KMS-11 (cell line): ENCODE measurements around the gene HYI.

Experiments
- H2AFZ ChIP-seq: fragments of 200-600 bp; sonication (generic); 2 replicates; pipeline ENCODE4 v1.6.1; 2016; ENCODE audit warnings: antibody characterized with exemption, mixed run types, low read depth
- H3K27ac ChIP-seq: fragments of 200-600 bp; sonication (generic); 2 replicates; pipeline ENCODE4 v1.6.1; 2016; ENCODE audit warnings: mild to moderate bottlenecking, mixed run types
- H3K27me3 ChIP-seq: fragments of 200-600 bp; sonication (generic); 2 replicates; pipeline ENCODE4 v1.6.1; 2017; ENCODE audit warnings: mild to moderate bottlenecking, low read depth, mixed run types, moderate library complexity; ENCODE audit not compliant: insufficient read depth
- H3K36me3 ChIP-seq: fragments of 200-600 bp; sonication (generic); 2 replicates; pipeline ENCODE4 v1.6.1; 2017; ENCODE audit warnings: mild to moderate bottlenecking, mixed run types; ENCODE audit not compliant: insufficient read depth
- H3K4me1 ChIP-seq: fragments of 200-600 bp; sonication (generic); 2 replicates; pipeline ENCODE4 v1.6.1; 2016; ENCODE audit warnings: mild to moderate bottlenecking, low read depth, mixed run types; ENCODE audit not compliant: poor library complexity, severe bottlenecking
- H3K4me2 ChIP-seq: fragments of 200-600 bp; sonication (generic); 2 replicates; pipeline ENCODE4 v1.7.0; 2016; ENCODE audit warnings: mild to moderate bottlenecking, mixed run types
- H3K4me3 ChIP-seq: fragments of 200-600 bp; sonication (generic); IDR thresholded peaks from 2 replicates; pipeline ENCODE4 v1.6.1; 2017; ENCODE audit warnings: low read depth, low read length, mixed read lengths; ENCODE audit not compliant: insufficient read depth
- H3K79me2 ChIP-seq: fragments of 200-600 bp; sonication (generic); 2 replicates; pipeline ENCODE4 v1.6.1; 2016; ENCODE audit warnings: low read depth, mixed run types; ENCODE audit not compliant: insufficient read depth
- H3K9ac ChIP-seq: fragments of 200-600 bp; sonication (generic); 2 replicates; pipeline ENCODE4 v1.6.1; 2016; ENCODE audit warnings: mild to moderate bottlenecking, mixed run types
- H4K20me1 ChIP-seq: fragments of 200-600 bp; sonication (generic); 2 replicates; pipeline ENCODE4 v1.6.1; 2016; ENCODE audit warnings: mild to moderate bottlenecking, mixed run types; ENCODE audit not compliant: insufficient read depth
- TF ChIP-seq, protein P1 (sequence below): fragments of 200-600 bp; sonication (generic); conservative IDR thresholded peaks from 2 replicates; pipeline ENCODE4 v1.6.1; 2017; ENCODE audit warnings: low read depth, mild to moderate bottlenecking, antibody characterized with exemption, low read length, moderate library complexity, mixed read lengths

HYI gene

DNA sequence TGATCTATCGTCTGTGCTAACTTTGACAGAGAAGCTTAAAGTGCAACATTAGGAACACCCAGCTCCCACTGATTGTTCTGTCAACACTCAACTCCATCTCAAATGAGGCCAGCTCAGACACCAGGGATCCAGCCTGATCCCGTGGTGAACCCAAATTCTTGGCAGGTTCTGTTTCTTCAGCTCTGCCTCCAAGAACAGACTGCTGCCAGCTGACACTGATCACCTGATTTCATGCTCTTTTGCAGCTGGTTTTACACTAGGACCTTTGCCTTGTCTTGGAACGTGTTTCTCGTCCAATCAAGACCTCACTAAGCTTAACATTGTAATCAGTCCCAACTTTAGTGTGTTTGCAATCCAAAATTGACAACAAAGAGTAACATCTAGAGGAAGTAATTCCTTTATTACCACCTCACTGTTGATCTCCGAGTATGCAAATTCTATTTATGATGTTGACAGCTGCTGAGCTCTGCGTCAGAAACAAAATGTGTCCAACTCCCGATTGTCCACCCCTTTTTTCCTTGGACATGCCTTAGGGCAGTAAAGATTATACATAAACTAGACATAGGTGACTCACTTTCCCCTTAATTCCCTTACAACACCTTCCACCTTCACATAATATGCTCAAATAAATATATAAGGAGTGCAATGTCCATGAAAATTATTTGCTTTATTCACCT, 1.6 kb upstream of the HYI start:
- Histone ChIP-seq H3K4me3 (no peak overlapping the region), H3K4me2 (no peak overlapping the region), H4K20me1 (no peaks in the 10 kb centered on the region), H3K9ac (no peak overlapping the region), H3K27me3 (no peaks in the 10 kb centered on the region), H3K27ac (no peak overlapping the region), H3K36me3 (no peaks in the 10 kb centered on the region), H2AFZ (no peak overlapping the region), H3K79me2 (no peaks in the 10 kb centered on the region), H3K4me1 (no peaks in the 10 kb centered on the region)
- TF ChIP-seq, protein P1, sequence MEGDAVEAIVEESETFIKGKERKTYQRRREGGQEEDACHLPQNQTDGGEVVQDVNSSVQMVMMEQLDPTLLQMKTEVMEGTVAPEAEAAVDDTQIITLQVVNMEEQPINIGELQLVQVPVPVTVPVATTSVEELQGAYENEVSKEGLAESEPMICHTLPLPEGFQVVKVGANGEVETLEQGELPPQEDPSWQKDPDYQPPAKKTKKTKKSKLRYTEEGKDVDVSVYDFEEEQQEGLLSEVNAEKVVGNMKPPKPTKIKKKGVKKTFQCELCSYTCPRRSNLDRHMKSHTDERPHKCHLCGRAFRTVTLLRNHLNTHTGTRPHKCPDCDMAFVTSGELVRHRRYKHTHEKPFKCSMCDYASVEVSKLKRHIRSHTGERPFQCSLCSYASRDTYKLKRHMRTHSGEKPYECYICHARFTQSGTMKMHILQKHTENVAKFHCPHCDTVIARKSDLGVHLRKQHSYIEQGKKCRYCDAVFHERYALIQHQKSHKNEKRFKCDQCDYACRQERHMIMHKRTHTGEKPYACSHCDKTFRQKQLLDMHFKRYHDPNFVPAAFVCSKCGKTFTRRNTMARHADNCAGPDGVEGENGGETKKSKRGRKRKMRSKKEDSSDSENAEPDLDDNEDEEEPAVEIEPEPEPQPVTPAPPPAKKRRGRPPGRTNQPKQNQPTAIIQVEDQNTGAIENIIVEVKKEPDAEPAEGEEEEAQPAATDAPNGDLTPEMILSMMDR: no peak

DNA sequence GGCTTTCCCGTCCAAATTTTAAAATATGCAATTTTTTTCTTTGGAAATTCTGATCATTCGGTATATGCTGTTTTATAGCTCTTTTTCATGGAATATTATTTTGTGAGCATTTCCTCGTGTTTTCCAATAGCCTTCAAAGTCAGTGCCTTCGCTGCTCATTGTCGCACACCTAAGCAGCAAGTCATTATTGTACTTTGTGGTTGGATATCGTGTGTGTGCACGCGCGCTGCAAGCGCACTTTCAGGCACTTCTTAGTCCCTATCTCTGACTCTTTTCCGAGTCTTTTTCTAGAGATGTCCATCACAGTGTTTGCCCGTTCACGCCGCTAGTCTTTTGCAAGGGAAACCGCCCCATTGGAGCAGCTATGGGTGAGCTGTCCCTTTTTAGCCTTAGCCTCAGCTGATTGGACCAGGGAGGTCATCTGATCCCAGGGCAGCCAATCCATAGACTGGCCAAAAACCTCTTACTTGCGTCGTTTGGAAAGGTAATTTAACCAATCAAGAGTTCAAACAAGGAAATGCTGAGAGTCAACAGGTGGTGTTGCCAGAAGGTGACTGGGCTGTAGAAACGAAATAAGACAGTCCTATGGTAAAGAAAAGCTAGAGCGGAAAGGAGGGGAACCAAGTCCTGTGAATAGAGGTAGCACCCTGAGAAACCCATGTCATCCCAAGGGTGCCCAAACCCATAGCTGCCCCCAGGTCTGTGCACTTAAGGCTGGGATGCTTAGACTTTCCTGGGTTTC, 710 bp upstream of the HYI start:
- no peaks in the 10 kb centered on the region for H3K27me3 ChIP-seq
- H4K20me1 ChIP-seq: no peaks in the 10 kb centered on the region
- H3K9ac ChIP-seq: no peak overlapping the region
- H3K4me1 ChIP-seq: no peaks in the 10 kb centered on the region
- TF ChIP-seq, protein P1: no peak
- H3K79me2 ChIP-seq: no peaks in the 10 kb centered on the region
- H3K36me3 ChIP-seq: no peaks in the 10 kb centered on the region
- 0 out of 2 replicates have a peak overlapping the region, but pooled peaks have one; percentile 23 for H3K4me2 ChIP-seq
- no peak overlapping the region for H2AFZ ChIP-seq
- H3K4me3 ChIP-seq: no peak overlapping the region
- H3K27ac ChIP-seq: no peak overlapping the region

DNA sequence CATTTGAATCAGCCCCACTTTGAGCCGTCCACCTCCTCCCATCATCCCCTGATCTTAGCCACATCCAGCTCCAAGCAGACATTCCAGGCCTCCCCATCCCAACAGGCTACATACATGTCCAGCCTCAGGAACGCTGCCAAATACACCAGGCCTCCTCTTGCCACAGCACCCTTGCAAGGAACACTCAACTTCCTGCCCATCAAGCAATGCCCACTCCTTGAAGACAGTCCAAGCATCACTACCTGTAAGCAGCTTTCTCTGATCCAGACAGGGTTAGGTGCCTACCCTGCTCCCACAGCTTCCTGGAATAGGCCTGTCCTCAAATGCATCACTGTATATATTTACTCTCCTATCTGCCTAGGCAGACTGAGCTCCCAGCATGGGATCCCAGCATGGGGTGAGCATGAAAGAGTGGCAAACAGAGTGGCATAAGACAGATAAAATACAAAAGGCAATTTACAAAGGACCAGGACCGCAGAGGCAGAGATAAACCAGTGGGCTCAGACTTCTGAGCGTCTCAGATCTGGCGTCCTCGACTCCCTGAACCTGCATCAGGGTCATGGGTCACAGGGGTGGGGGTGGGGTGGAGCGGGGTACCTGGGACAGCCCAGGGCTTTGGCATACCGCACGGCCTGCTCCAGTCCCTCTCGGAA, 816 bp downstream of the HYI start:
- no peak overlapping the region for H3K4me2 ChIP-seq
- no peak overlapping the region for H3K27ac ChIP-seq
- no peaks in the 10 kb centered on the region for H3K4me1 ChIP-seq
- no peaks in the 10 kb centered on the region for H3K27me3 ChIP-seq
- no peak overlapping the region for H3K4me3 ChIP-seq
- H4K20me1 ChIP-seq: no peaks in the 10 kb centered on the region
- no peak overlapping the region for H3K9ac ChIP-seq
- H3K36me3 ChIP-seq: no peaks in the 10 kb centered on the region
- TF ChIP-seq, protein P1: no peak
- H2AFZ ChIP-seq: no peak overlapping the region
- H3K79me2 ChIP-seq: no peaks in the 10 kb centered on the region

DNA sequence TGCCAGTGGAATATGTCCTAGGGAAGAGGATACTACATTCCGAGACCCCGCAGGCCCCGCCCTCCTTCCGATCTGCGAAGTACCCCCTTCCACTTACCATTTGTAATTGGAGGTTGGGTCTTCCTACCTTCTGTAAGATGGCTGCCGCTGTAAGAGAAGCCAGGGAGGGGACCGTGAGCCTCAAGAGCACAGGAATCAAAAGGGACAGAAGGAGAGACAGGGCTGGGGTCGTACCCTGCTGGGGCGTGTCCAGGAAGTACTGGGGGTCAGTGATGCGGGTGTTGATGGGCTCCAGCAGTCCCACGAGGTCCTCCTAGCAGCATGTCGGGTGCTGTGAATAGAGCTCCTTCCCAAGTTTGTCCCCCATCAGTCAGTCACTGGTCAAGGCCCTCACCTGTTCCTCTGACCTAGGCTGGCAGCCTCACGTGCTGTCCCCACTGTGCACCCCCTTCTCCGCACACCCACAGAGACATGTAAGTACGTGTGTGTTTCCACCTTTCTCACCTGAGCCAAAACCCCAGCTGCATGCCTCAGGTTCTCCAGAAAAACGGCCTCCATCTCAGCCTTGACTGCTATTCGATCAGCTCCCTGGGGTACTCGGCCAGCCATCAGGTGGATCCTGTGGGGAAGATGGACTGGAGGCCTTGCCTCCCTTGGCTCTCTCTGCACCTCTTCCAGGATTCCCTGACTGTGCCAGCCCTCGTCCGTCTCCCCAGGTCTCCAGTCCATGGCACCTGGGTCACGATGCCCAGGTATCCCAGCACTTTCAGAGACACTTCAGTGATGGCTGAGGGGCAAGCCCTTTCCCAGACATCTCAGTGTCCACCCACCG, 1.8 kb downstream of the HYI start:
- Histone ChIP-seq H4K20me1 (no peaks in the 10 kb centered on the region), H3K9ac (no peak overlapping the region), H3K4me3 (no peak overlapping the region), H2AFZ (no peak overlapping the region), H3K27me3 (no peaks in the 10 kb centered on the region), H3K79me2 (no peaks in the 10 kb centered on the region), H3K4me1 (no peaks in the 10 kb centered on the region), H3K36me3 (no peaks in the 10 kb centered on the region), H3K4me2 (no peak overlapping the region), H3K27ac (no peak overlapping the region)
- TF ChIP-seq, protein P1: no peak
